ENCODE measurements around the gene BRD1. TPM values are rescaled to one million over a fixed set of nuclear protein-coding genes. Genes with fewer than 3 reads are reported as not detected.

The BRD1 gene
- total and polyA plus RNA-seq, 4 donors = 16.6 to 51.5 (median 28.1) TPM

DNA sequence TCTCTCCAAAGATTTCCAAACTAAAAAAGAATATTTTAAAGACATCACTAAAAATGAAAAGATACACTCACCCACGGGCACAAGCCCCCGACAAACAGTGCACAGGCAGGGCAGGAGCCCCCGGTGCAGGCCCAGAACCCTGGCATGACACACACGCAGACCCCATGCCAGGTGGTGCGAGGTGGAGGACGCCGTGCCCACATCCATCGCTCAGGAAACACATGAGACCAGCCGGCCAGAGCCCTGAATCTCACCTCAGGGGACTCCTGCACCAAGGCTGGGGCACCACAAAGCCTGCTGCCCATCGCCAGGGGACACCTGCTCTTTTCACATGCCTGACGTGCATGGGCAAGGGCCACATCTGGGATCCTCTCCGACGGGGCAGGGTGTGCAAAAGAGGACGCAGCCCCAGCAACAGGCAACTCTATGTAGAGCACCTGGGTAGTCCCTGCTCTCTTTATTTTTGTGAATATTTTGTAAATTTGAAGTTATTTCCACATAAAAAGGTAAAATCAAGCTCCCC, 13.4 kb downstream of the BRD1 start:
- Histone ChIP-seq H3K27ac (ENCODE audit: low read depth in 1 of 2, low read length in 1 of 2) (no peak overlapping the region), H3K4me3 (no peak overlapping the region), H3K9me3 (ENCODE audit: control insufficient read depth in 4 of 4, insufficient read depth in 3 of 4, low read length in 3 of 4) (no peaks in the 10 kb centered on the region), H3K36me3 (ENCODE audit: control insufficient read depth in 4 of 4, insufficient read depth in 4 of 4, low read length in 4 of 4) (peaks cover 3 to 40% (median 28%) of the 10 kb centered on the region in 4 donors), H3K27me3 (ENCODE audit: control insufficient read depth in 3 of 3, insufficient read depth in 3 of 3, low read length in 2 of 3) (no peaks in the 10 kb centered on the region), H3K9ac (ENCODE audit: insufficient read depth in 1 of 2, low read length in 2 of 2) (no peak overlapping the region), H3K4me1 (ENCODE audit: control insufficient read depth in 5 of 5, insufficient read depth in 5 of 5, low read length in 5 of 5) (peaks cover 0 to 14% (median 0%) of the 10 kb centered on the region in 5 donors)
- no peak for ATAC-seq (ENCODE audit: insufficient read depth, low FRiP score)
- TF ChIP-seq, protein P1, sequence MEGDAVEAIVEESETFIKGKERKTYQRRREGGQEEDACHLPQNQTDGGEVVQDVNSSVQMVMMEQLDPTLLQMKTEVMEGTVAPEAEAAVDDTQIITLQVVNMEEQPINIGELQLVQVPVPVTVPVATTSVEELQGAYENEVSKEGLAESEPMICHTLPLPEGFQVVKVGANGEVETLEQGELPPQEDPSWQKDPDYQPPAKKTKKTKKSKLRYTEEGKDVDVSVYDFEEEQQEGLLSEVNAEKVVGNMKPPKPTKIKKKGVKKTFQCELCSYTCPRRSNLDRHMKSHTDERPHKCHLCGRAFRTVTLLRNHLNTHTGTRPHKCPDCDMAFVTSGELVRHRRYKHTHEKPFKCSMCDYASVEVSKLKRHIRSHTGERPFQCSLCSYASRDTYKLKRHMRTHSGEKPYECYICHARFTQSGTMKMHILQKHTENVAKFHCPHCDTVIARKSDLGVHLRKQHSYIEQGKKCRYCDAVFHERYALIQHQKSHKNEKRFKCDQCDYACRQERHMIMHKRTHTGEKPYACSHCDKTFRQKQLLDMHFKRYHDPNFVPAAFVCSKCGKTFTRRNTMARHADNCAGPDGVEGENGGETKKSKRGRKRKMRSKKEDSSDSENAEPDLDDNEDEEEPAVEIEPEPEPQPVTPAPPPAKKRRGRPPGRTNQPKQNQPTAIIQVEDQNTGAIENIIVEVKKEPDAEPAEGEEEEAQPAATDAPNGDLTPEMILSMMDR (IDR thresholded peaks at IDR 0.05; ENCODE audit: control extremely low read depth, extremely low read depth) = no peak
- no peak for DNase-seq
- WGBS, 2 donors = 86 to 90% methylated on average over 14 of the region's 14 CpGs

GRCh38 chr22:49812838-49813237, 14.8 kb downstream of the BRD1 start:
- Histone ChIP-seq H3K9me3 (ENCODE audit: control insufficient read depth in 4 of 4, insufficient read depth in 3 of 4, low read length in 3 of 4) (no peaks in the 10 kb centered on the region), H3K4me3 (no peak overlapping the region), H3K36me3 (ENCODE audit: control insufficient read depth in 4 of 4, insufficient read depth in 4 of 4, low read length in 4 of 4) (peaks cover 3 to 35% (median 23%) of the 10 kb centered on the region in 4 donors), H3K27me3 (ENCODE audit: control insufficient read depth in 3 of 3, insufficient read depth in 3 of 3, low read length in 2 of 3) (no peaks in the 10 kb centered on the region), H3K4me1 (ENCODE audit: control insufficient read depth in 5 of 5, insufficient read depth in 5 of 5, low read length in 5 of 5) (peaks cover 0 to 14% (median 0%) of the 10 kb centered on the region in 5 donors), H3K27ac (ENCODE audit: low read depth in 1 of 2, low read length in 1 of 2) (peak overlapping the region in 1 of 2 donors; percentile 6), H3K9ac (ENCODE audit: insufficient read depth in 1 of 2, low read length in 2 of 2) (no peak overlapping the region)
- TF ChIP-seq, protein P1 (IDR thresholded peaks at IDR 0.05; ENCODE audit: control extremely low read depth, extremely low read depth) = no peak
- ATAC-seq (ENCODE audit: insufficient read depth, low FRiP score) (no peak), DNase-seq (no peak)
- 94 to 95% methylated on average over 11 of the region's 11 CpGs for WGBS, 2 donors

- no peak for ATAC-seq (ENCODE audit: insufficient read depth, low FRiP score)
- Histone ChIP-seq H3K27me3 (ENCODE audit: control insufficient read depth in 3 of 3, insufficient read depth in 3 of 3, low read length in 2 of 3) (no peaks in the 10 kb centered on the region), H3K4me1 (ENCODE audit: control insufficient read depth in 5 of 5, insufficient read depth in 5 of 5, low read length in 5 of 5) (peaks cover 0 to 12% (median 0%) of the 10 kb centered on the region in 5 donors), H3K4me3 (no peak overlapping the region), H3K27ac (ENCODE audit: low read depth in 1 of 2, low read length in 1 of 2) (no peak overlapping the region), H3K9ac (ENCODE audit: insufficient read depth in 1 of 2, low read length in 2 of 2) (no peak overlapping the region), H3K9me3 (ENCODE audit: control insufficient read depth in 4 of 4, insufficient read depth in 3 of 4, low read length in 3 of 4) (peaks cover 0 to 6% (median 0%) of the 10 kb centered on the region in 4 donors), H3K36me3 (ENCODE audit: control insufficient read depth in 4 of 4, insufficient read depth in 4 of 4, low read length in 4 of 4) (peaks cover 0 to 20% (median 11%) of the 10 kb centered on the region in 4 donors)
- TF ChIP-seq, protein P1 (IDR thresholded peaks at IDR 0.05; ENCODE audit: control extremely low read depth, extremely low read depth) = no peak
- WGBS, 2 donors = 53 to 74% methylated on average over 18 of the region's 18 CpGs
- no peak for DNase-seq
Observed at GRCh38 chr22:49811020-49811791, 16.5 kb downstream of the BRD1 start.

Data from lung (tissue), 12 donors.